HUES6 (cell line): ENCODE data around the gene RBM33.
"Not testable (repeated sequence)": the region's sequence is repeated elsewhere in the genome, so short reads cannot be mapped to it uniquely, and the experiment has no call there.

Source experiments
- H3K27ac ChIP-seq: 2 replicates; pipeline ENCODE4 v1.7.0; 2013; ENCODE audit warnings: low read depth, mild to moderate bottlenecking, low read length, inconsistent platforms
- H3K27me3 ChIP-seq: 2 replicates; pipeline ENCODE4 v1.6.1; 2013; ENCODE audit warnings: low read length; ENCODE audit not compliant: control insufficient read depth, insufficient read depth
- H3K36me3 ChIP-seq: 2 replicates; pipeline ENCODE4 v1.6.1; 2013; ENCODE audit warnings: low read length; ENCODE audit not compliant: control insufficient read depth, insufficient read depth
- H3K4me1 ChIP-seq: 2 replicates; pipeline ENCODE4 v1.6.1; 2013; ENCODE audit warnings: low read length; ENCODE audit not compliant: control insufficient read depth, insufficient read depth
- H3K4me3 ChIP-seq: 2 replicates; pipeline ENCODE4 v1.5.1; 2013; ENCODE audit warnings: low read depth, low read length
- H3K9ac ChIP-seq: one replicate; pipeline ENCODE4 v1.6.1; 2013; ENCODE audit warnings: mild to moderate bottlenecking, low read length
- H3K9me3 ChIP-seq: 2 replicates; pipeline ENCODE4 v1.6.1; 2013; ENCODE audit warnings: low read depth, low read length; ENCODE audit not compliant: control insufficient read depth, insufficient read depth

Gene RBM33

DNA sequence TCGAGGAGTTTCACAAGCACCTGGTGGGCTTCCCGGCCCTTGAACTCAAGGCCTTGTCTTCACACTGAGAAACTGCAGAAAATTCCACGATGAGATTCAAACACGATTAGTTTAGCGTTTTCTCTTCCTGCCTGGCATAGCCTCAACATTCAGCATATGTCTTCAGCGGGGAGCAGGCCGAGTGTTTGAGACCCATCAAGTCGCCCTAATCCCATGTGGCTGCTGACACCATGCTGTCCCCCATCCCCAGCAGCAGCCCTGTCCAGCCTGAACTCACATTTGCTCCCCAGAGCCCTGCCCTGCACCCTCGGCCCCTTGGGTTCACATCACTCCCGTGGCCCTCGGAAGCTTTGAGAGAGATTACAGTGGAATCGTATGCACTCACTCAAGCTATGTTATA is 35.3 kb upstream of the RBM33 start:
- H3K9ac ChIP-seq: no peak overlapping the region
- no peak overlapping the region for H3K4me3 ChIP-seq
- no peaks in the 10 kb centered on the region for H3K27me3 ChIP-seq
- H3K4me1 ChIP-seq: no peaks in the 10 kb centered on the region; the same call in 1 of the 2 replicates
- no peaks in the 10 kb centered on the region for H3K9me3 ChIP-seq
- no peaks in the 10 kb centered on the region for H3K36me3 ChIP-seq
- no peak overlapping the region for H3K27ac ChIP-seq

- Histone ChIP-seq H3K27me3 (no peaks in the 10 kb centered on the region), H3K4me1 (no peaks in the 10 kb centered on the region; the same call in 1 of the 2 replicates), H3K27ac (no peak overlapping the region), H3K4me3 (no peak overlapping the region), H3K36me3 (peaks cover 3% of the 10 kb centered on the region; the same call in 1 of the 2 replicates), H3K9ac (no peak overlapping the region), H3K9me3 (peaks cover 4% of the 10 kb centered on the region; the same call in 1 of the 2 replicates)
Measured at GRCh38 chr7:155610633-155611193, 33.7 kb upstream of the RBM33 start.

GRCh38 chr7:155611808-155612447 is 32.5 kb upstream of the RBM33 start:
- Histone ChIP-seq H3K27ac (no peak overlapping the region), H3K27me3 (no peaks in the 10 kb centered on the region), H3K36me3 (peaks cover 3% of the 10 kb centered on the region; the same call in 1 of the 2 replicates), H3K9me3 (peaks cover 4% of the 10 kb centered on the region; the same call in 1 of the 2 replicates), H3K4me3 (no peak overlapping the region), H3K9ac (no peak overlapping the region), H3K4me1 (no peaks in the 10 kb centered on the region; the same call in 1 of the 2 replicates)

GRCh38 chr7:155612658-155613057 is 31.8 kb upstream of the RBM33 start:
- no peak overlapping the region for H3K27ac ChIP-seq
- H3K9me3 ChIP-seq: peaks cover 4% of the 10 kb centered on the region; the same call in 1 of the 2 replicates
- H3K27me3 ChIP-seq: no peaks in the 10 kb centered on the region
- no peak overlapping the region for H3K4me3 ChIP-seq
- H3K36me3 ChIP-seq: peaks cover 3% of the 10 kb centered on the region; the same call in 1 of the 2 replicates
- H3K4me1 ChIP-seq: no peaks in the 10 kb centered on the region; the same call in 1 of the 2 replicates
- no peak overlapping the region for H3K9ac ChIP-seq

- H3K36me3 ChIP-seq, H3K27ac ChIP-seq, H3K9me3 ChIP-seq, H3K9ac ChIP-seq, H3K4me1 ChIP-seq, H3K27me3 ChIP-seq, H3K4me3 ChIP-seq: not testable (repeated sequence)
Measured at GRCh38 chr7:155615085-155615484, 29.4 kb upstream of the RBM33 start.

- H3K4me1 ChIP-seq: no peaks in the 10 kb centered on the region
- H3K9me3 ChIP-seq: peaks cover 4% of the 10 kb centered on the region; the same call in 1 of the 2 replicates
- H3K9ac ChIP-seq: no peak overlapping the region
- H3K36me3 ChIP-seq: peaks cover 3% of the 10 kb centered on the region; the same call in 1 of the 2 replicates
- H3K27me3 ChIP-seq: no peaks in the 10 kb centered on the region
- no peak overlapping the region for H3K4me3 ChIP-seq
- no peak overlapping the region for H3K27ac ChIP-seq
Measured at GRCh38 chr7:155618708-155619633, 25.5 kb upstream of the RBM33 start.

DNA sequence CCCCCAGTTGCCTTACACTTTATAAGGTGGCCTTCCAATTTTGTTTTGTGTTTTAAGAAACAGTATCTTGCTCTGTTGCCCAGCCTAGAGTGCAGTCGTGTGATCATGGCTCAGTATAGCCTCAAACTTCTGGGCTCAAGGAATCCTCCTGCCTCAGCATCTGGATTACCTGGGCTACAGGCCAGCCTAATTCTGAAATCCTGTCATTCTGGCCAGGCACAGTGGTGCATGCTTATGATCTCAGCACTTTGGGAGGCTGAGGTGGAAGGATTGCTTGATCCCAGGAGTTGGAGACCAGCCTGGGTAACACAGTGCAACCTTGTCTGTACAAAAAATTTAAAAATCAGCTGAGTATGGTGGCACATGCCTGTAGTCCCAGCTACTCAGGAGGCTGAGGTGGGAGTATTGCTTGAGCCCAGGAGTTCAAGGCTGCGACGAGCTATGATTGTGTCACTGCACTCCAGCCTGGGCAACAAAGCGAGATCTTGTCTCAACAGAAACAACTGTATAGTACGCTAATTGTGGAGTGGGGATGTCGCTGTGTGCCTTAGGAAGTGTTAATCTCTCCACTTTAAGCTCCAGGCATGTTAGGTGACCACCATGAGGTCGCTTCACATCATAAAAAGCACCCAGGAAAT is 24.7 kb upstream of the RBM33 start:
- Histone ChIP-seq H3K9ac (no peak overlapping the region), H3K36me3 (peaks cover 3% of the 10 kb centered on the region; the same call in 1 of the 2 replicates), H3K4me3 (no peak overlapping the region), H3K4me1 (no peaks in the 10 kb centered on the region), H3K9me3 (peaks cover 4% of the 10 kb centered on the region; the same call in 1 of the 2 replicates), H3K27ac (no peak overlapping the region), H3K27me3 (no peaks in the 10 kb centered on the region)

DNA sequence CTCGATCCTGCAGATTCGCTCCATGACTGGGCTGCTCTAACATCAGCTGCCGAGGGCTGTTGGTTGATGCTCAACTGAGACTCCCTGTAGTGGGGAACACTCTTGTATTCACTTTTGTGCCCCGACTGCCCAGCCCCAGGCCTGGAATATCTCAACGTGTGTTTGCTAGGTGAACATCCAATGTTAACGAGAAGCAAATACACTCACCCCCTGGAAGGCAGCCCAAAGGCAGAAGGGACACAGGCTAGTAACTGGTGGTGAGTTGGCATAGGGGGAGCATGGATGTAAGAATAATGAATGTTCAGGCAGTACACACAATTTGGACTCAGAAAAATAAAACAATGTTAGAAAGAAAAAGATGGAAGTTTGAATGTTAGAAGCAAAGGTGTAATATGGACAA is 24.0 kb upstream of the RBM33 start:
- Histone ChIP-seq H3K27ac (no peak overlapping the region), H3K36me3 (no peaks in the 10 kb centered on the region), H3K9ac (no peak overlapping the region), H3K9me3 (no peaks in the 10 kb centered on the region), H3K27me3 (no peaks in the 10 kb centered on the region), H3K4me1 (no peaks in the 10 kb centered on the region), H3K4me3 (no peak overlapping the region)

- H3K27ac ChIP-seq: no peak overlapping the region
- H3K4me3 ChIP-seq: no peak overlapping the region
- H3K27me3 ChIP-seq: no peaks in the 10 kb centered on the region
- no peaks in the 10 kb centered on the region for H3K36me3 ChIP-seq
- H3K9ac ChIP-seq: no peak overlapping the region
- H3K9me3 ChIP-seq: no peaks in the 10 kb centered on the region
- no peaks in the 10 kb centered on the region for H3K4me1 ChIP-seq
Measured at GRCh38 chr7:155621418-155621980, 23.0 kb upstream of the RBM33 start.

DNA sequence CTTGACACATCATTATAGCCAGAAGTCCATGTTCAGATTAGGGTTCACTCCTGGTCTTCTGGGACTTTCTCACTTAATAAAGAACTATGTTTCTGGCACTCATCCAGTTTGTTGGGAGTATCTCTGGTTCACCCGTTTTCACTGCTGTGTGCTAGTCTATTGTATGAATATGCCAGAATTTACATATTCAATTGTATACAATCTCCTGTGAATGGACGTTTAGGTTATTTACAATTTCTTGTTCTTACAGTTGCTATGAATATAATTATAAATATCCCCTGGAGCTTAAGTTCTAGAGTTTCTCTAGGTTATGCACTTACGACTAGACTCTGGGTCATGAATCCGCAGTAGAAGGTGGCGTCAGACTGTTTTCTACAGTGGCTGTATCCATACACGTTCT is 20.0 kb upstream of the RBM33 start:
- no peaks in the 10 kb centered on the region for H3K27me3 ChIP-seq
- no peaks in the 10 kb centered on the region for H3K4me1 ChIP-seq
- peaks cover 8% of the 10 kb centered on the region for H3K9me3 ChIP-seq
- H3K4me3 ChIP-seq: no peak overlapping the region
- H3K9ac ChIP-seq: no peak overlapping the region
- H3K36me3 ChIP-seq: no peaks in the 10 kb centered on the region
- H3K27ac ChIP-seq: no peak overlapping the region
